ENCODE measurements around the gene SLC34A3.

DNA sequence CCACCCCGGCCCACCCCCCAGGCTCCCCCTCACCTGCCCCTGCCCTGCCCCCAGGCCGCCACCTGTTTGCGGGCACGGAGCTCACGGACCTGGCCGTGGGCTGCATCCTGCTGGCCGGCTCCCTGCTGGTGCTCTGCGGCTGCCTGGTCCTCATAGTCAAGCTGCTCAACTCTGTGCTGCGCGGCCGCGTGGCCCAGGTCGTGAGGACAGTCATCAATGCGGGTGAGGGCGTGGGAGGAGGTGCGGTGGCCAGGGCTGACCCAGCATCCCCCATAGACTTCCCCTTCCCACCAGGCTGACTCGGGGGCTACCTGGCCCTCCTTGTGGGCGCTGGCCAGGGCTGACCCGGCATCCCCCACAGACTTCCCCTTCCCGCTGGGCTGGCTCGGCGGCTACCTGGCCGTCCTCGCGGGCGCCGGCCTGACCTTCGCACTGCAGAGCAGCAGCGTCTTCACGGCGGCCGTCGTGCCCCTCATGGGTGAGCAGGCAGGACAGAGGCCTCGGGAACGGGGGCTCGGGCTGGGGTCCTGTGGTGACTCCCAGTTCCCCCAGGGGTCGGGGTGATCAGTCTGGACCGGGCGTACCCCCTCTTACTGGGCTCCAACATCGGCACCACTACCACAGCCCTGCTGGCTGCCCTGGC, 3.5 kb downstream of the SLC34A3 start:
- no peak for TF ChIP-seq POLR2A (IDR thresholded peaks at IDR 0.05)
- no peak for TF ChIP-seq EP300 (IDR thresholded peaks at IDR 0.05)
- TF ChIP-seq, protein P1, sequence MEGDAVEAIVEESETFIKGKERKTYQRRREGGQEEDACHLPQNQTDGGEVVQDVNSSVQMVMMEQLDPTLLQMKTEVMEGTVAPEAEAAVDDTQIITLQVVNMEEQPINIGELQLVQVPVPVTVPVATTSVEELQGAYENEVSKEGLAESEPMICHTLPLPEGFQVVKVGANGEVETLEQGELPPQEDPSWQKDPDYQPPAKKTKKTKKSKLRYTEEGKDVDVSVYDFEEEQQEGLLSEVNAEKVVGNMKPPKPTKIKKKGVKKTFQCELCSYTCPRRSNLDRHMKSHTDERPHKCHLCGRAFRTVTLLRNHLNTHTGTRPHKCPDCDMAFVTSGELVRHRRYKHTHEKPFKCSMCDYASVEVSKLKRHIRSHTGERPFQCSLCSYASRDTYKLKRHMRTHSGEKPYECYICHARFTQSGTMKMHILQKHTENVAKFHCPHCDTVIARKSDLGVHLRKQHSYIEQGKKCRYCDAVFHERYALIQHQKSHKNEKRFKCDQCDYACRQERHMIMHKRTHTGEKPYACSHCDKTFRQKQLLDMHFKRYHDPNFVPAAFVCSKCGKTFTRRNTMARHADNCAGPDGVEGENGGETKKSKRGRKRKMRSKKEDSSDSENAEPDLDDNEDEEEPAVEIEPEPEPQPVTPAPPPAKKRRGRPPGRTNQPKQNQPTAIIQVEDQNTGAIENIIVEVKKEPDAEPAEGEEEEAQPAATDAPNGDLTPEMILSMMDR (IDR thresholded peaks at IDR 0.05), result no peak
